Femur (tissue), 1 donor: ENCODE measurements around the gene PAXIP1.

ENCODE experiments used
- DNase-seq: peaks from one replicate; pipeline ENCODE4 v3.0.0-alpha.2; 2017

PAXIP1 gene

GRCh38 chr7:154990964-154991540, 11.9 kb downstream of the PAXIP1 start:
- no peak for DNase-seq

GRCh38 chr7:154987571-154987970, 15.4 kb downstream of the PAXIP1 start:
- DNase-seq: no peak

GRCh38 chr7:154986200-154986945, 16.6 kb downstream of the PAXIP1 start:
- DNase-seq: no peak

- no peak for DNase-seq
Observed at GRCh38 chr7:154985230-154985629, 17.7 kb downstream of the PAXIP1 start.

- DNase-seq: no peak
Observed at GRCh38 chr7:154984601-154985188, 18.2 kb downstream of the PAXIP1 start.

GRCh38 chr7:154978017-154978416, 24.9 kb downstream of the PAXIP1 start:
- no peak for DNase-seq

GRCh38 chr7:154977250-154977649, 25.7 kb downstream of the PAXIP1 start:
- no peak for DNase-seq

GRCh38 chr7:154976844-154977243, 26.1 kb downstream of the PAXIP1 start:
- no peak for DNase-seq

GRCh38 chr7:154975984-154976383, 26.9 kb downstream of the PAXIP1 start:
- DNase-seq: no peak

- no peak for DNase-seq
Observed at GRCh38 chr7:154973381-154973780, 29.5 kb downstream of the PAXIP1 start.

GRCh38 chr7:154968336-154969001, 34.5 kb downstream of the PAXIP1 start:
- DNase-seq: no peak

GRCh38 chr7:154967401-154967955, 35.4 kb downstream of the PAXIP1 start:
- no peak for DNase-seq

- DNase-seq: no peak
Observed at GRCh38 chr7:154965014-154965413, 37.9 kb downstream of the PAXIP1 start.

- no peak for DNase-seq
Observed at GRCh38 chr7:154960063-154960790, 42.7 kb downstream of the PAXIP1 start.

- no peak for DNase-seq
Observed at GRCh38 chr7:154956427-154956826, 46.5 kb downstream of the PAXIP1 start.

- peak; percentile 26 for DNase-seq
Observed at GRCh38 chr7:154953006-154953684, 49.8 kb downstream of the PAXIP1 start.

- no peak for DNase-seq
Observed at GRCh38 chr7:154950960-154951359, 52.0 kb downstream of the PAXIP1 start.

GRCh38 chr7:154947604-154948003, 55.3 kb downstream of the PAXIP1 start:
- DNase-seq: no peak

- DNase-seq: no peak
Observed at GRCh38 chr7:154946166-154946565, 56.8 kb downstream of the PAXIP1 start.

GRCh38 chr7:154943906-154944305, 59.0 kb downstream of the PAXIP1 start:
- no peak for DNase-seq

- no peak for DNase-seq
Observed at GRCh38 chr7:154942691-154943090, 60.2 kb downstream of the PAXIP1 start.

GRCh38 chr7:154937837-154938236, 65.1 kb downstream of the PAXIP1 start:
- no peak for DNase-seq
